ENCODE measurements around the gene ITIH2. TPM values are rescaled to one million over a fixed set of nuclear protein-coding genes. Genes with fewer than 3 reads are reported as not detected.

Gene ITIH2
- total and polyA plus RNA-seq, 2 of the 8 experiments (the other 6 are each of a cell fraction or from before 2014, with no cell fraction given) = not detected

DNA sequence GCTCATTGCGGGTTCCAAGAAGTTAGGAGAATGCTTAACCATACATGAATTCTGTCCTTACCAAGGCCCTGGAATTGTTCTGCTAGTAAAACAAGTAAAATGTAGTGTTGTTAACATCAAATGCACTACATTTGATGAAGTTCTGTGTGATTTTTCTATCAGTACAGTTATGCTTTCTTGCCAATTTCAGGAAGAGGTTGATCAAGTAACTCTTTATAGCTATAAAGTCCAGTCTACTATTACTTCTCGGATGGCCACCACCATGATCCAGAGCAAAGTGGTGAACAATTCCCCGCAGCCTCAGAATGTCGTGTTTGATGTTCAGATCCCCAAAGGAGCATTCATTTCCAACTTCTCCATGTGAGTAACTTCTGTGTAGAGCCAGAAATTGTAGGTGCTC, 5.7 kb downstream of the ITIH2 start (continued):
- TF ChIP-seq, protein P1, sequence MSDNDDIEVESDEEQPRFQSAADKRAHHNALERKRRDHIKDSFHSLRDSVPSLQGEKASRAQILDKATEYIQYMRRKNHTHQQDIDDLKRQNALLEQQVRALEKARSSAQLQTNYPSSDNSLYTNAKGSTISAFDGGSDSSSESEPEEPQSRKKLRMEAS (IDR thresholded peaks at IDR 0.05) = no peak
- TF ChIP-seq KDM4A (IDR thresholded peaks at IDR 0.05; ENCODE audit: low read depth, low read length, severe bottlenecking) = no peak
- TF ChIP-seq SIN3A (conservative IDR thresholded peaks at IDR 0.05 in 1 of 2, IDR thresholded peaks at IDR 0.05 in 1 of 2; ENCODE audit: low read depth in 1 of 2, low read length in 2 of 2) = no peak
- no peak for TF ChIP-seq CBX5 (IDR thresholded peaks at IDR 0.05; ENCODE audit: low read depth, low read length)
- TF ChIP-seq EGR1 (IDR thresholded peaks at IDR 0.05; ENCODE audit: borderline replicate concordance, low read depth, low read length) = no peak

Data from H1 (cell line).